AG04450 (cell line): ENCODE data around the gene ETV6. TPM values are rescaled to one million over a fixed set of nuclear protein-coding genes. Genes with fewer than 3 reads are reported as not detected.

ENCODE experiments used
- CTCF ChIA-PET: fragments of 300-600, 350-600 bp; formaldehyde crosslinking; extraction: SDS; loops from one replicate; lab custom pipeline; 2022; ENCODE audit warnings: antibody characterized with exemption, inconsistent platforms; lab: Charles Lee
- POLR2A ChIA-PET: fragments of 350-600 bp; formaldehyde crosslinking; extraction: SDS; loops from one replicate; lab custom pipeline; 2021; ENCODE audit warnings: antibody characterized with exemption, inconsistent platforms; lab: Yijun Ruan, JAX
- DNase-seq: peaks from one replicate; pipeline ENCODE4 v3.0.0-alpha.2; 2011; ENCODE audit warnings: low read depth, low spot score
- H3K27ac ChIP-seq: one replicate; pipeline ENCODE4 v1.5.1; 2012; ENCODE audit warnings: low read depth, low read length, control low read depth
- H3K27me3 ChIP-seq: one replicate; pipeline ENCODE4 v1.6.0; 2012; ENCODE audit warnings: low read length; ENCODE audit not compliant: control insufficient read depth, insufficient read depth
- H3K4me3 ChIP-seq: 2 replicates; pipeline ENCODE4 v1.5.1; 2011; ENCODE audit warnings: mild to moderate bottlenecking, low read depth, low read length, control low read depth
- H3K9me3 ChIP-seq: 2 replicates; pipeline ENCODE4 v1.5.1; 2012; ENCODE audit warnings: low read length; ENCODE audit not compliant: control insufficient read depth, insufficient read depth
- CTCF ChIP-seq: IDR thresholded peaks from 2 replicates; pipeline ENCODE4 v1.5.1; 2011; ENCODE audit warnings: low read depth, low read length, control low read depth, inconsistent platforms
- polyA plus RNA-seq: library from polyadenylated mRNA; depleted of rRNA; stranded (reverse); fragments of >200 nt; gene quantifications from 2 replicates; pipeline ENCODE4 v1.2.3, GENCODE V29; 2011

ETV6 gene
- polyA plus RNA-seq, 1 experiment, result 7.9 TPM

GRCh38 chr12:11687528-11687927 is 38.1 kb downstream of the ETV6 start:
- no peaks in the 10 kb centered on the region for H3K27me3 ChIP-seq

GRCh38 chr12:11688379-11688778 is 38.9 kb downstream of the ETV6 start:
- H3K9me3 ChIP-seq, result no peaks in the 10 kb centered on the region
- H3K27ac ChIP-seq, result peak overlapping the region; percentile 39
- H3K27me3 ChIP-seq, result no peaks in the 10 kb centered on the region
- ChIA-PET POLR2A (interaction anchor here (1.4 kb wide), 1 partner anchor 39 kb away, joined by 4 read pairs; the partner anchor contains the start of gene ETV6), CTCF (interaction anchor here (0.9 to 1.3 kb wide), 2 partner anchors 36 to 107 kb away, joined by 3 to 5 read pairs; no protein-coding TSS in a partner anchor)
- no peak overlapping the region for H3K4me3 ChIP-seq
- DNase-seq, result no peak
- TF ChIP-seq CTCF, result no peak

More at GRCh38 chr12:11687528-11687927, 38.1 kb downstream of the ETV6 start:
- no peak for DNase-seq
- H3K4me3 ChIP-seq, result no peak overlapping the region
- ChIA-PET POLR2A (no interaction called here), CTCF (interaction anchor here (0.9 kb wide), 1 partner anchor 35 kb away, joined by 3 read pairs; no protein-coding TSS in a partner anchor)
- no peaks in the 10 kb centered on the region for H3K9me3 ChIP-seq
- no peak overlapping the region for H3K27ac ChIP-seq
- no peak for TF ChIP-seq CTCF

GRCh38 chr12:11688831-11689230 is 39.4 kb downstream of the ETV6 start:
- CTCF ChIA-PET, result interaction anchor here (0.7 to 1.3 kb wide), 3 partner anchors 108 to 350 kb away, joined by 3 to 5 read pairs (median 4); no protein-coding TSS in a partner anchor
- Histone ChIP-seq H3K9me3 (no peaks in the 10 kb centered on the region), H3K4me3 (no peak overlapping the region), H3K27me3 (no peaks in the 10 kb centered on the region), H3K27ac (peak overlapping the region; percentile 39)
- POLR2A ChIA-PET, result interaction anchor here (1.4 kb wide), 1 partner anchor 39 kb away, joined by 4 read pairs; the partner anchor contains the start of gene ETV6
- no peak for TF ChIP-seq CTCF
- DNase-seq, result no peak

GRCh38 chr12:11689591-11690186 is 40.2 kb downstream of the ETV6 start:
- TF ChIP-seq CTCF, result no peak
- Histone ChIP-seq H3K4me3 (no peak overlapping the region), H3K27me3 (no peaks in the 10 kb centered on the region), H3K9me3 (no peaks in the 10 kb centered on the region), H3K27ac (no peak overlapping the region)
- DNase-seq, result no peak
- POLR2A ChIA-PET, result interaction anchor here (1.4 kb wide), 1 partner anchor 40 kb away, joined by 4 read pairs; the partner anchor contains the start of gene ETV6
- CTCF ChIA-PET, result interaction anchor here (0.7 kb wide), 2 partner anchors 196 to 349 kb away, joined by 3 to 4 read pairs; no protein-coding TSS in a partner anchor

- Histone ChIP-seq H3K27ac (no peak overlapping the region), H3K4me3 (no peak overlapping the region), H3K27me3 (no peaks in the 10 kb centered on the region), H3K9me3 (no peaks in the 10 kb centered on the region; the same call in 1 of the 2 replicates)
- POLR2A ChIA-PET, result no interaction called here
- no peak for TF ChIP-seq CTCF
- CTCF ChIA-PET, result no interaction called here
- no peak for DNase-seq
Observed at GRCh38 chr12:11693067-11693466, 43.6 kb downstream of the ETV6 start.
